Measurements from ENCODE around the gene ARHGEF28.

GRCh38 chr5:73666891-73667290 lies 40.9 kb downstream of the ARHGEF28 start:
- TF ChIP-seq CTCF (IDR thresholded peaks at IDR 0.05) (no peak), EZH2 (IDR thresholded peaks at IDR 0.05) (no peak)
